Psoas muscle (tissue), 8 donors: ENCODE measurements around the gene GPR63. TPM values are rescaled to one million over a fixed set of nuclear protein-coding genes. Genes with fewer than 3 reads are reported as not detected.

Experiments
- ATAC-seq, 4 donors: fragments of 200-7000 bp; cut with Tn5 transposase; one replicate each; pipeline ENCODE4 v1.9.1; 2020; ENCODE audit warnings: moderate library complexity in 3 of 4, mild to moderate bottlenecking in 2 of 4
- DNase-seq, 2 donors: peaks; one replicate each; pipeline ENCODE4 v3.0.0-alpha.2; 2020
- H3K27ac ChIP-seq: fragments of 200-600 bp; one replicate; pipeline ENCODE4 v1.8.0; 2022
- H3K27me3 ChIP-seq, 3 donors: fragments of 200-600 bp in 1 of 3; one replicate each; pipeline versions ENCODE4 v1.6.1 to v1.8.0; 2013 to 2022; ENCODE audit warnings: low read length in 2 of 3, mild to moderate bottlenecking in 2 of 3, moderate library complexity in 1 of 3; ENCODE audit not compliant: insufficient read depth in 3 of 3
- H3K36me3 ChIP-seq, 2 donors: fragments of 200-600 bp in 1 of 2; one replicate each; pipeline versions ENCODE4 v1.6.1 to v1.8.0; 2013 to 2022; ENCODE audit warnings: low read depth in 1 of 2, mild to moderate bottlenecking in 1 of 2, moderate library complexity in 1 of 2; ENCODE audit not compliant: insufficient read depth in 1 of 2
- H3K4me1 ChIP-seq: fragments of 200-600 bp; one replicate; pipeline ENCODE4 v1.8.0; 2022
- H3K4me3 ChIP-seq: fragments of 200-600 bp; one replicate; pipeline ENCODE4 v1.8.0; 2022; ENCODE audit warnings: mild to moderate bottlenecking
- H3K9me3 ChIP-seq: fragments of 200-600 bp; one replicate; pipeline ENCODE4 v1.8.0; 2022
- CTCF ChIP-seq: fragments of 200-600 bp; IDR thresholded peaks from one replicate; pipeline ENCODE4 v1.8.0; 2022; ENCODE audit warnings: antibody characterized with exemption
- WGBS, 3 donors: extraction: QIAGEN DNeasy Blood & Tissue Kit; methylation state at CpG; one replicate each; pipeline versions ENCODE4 v1.1.6 to v1.1.7; 2013; 5-methylcytosine and 5-hydroxymethylcytosine counted together
- intact Hi-C, 2 donors: fragments of 100-400 bp; cut with DNase I; formaldehyde crosslinking; loops; one replicate each; pipeline versions ENCODE4 v1.11.0 to v1.14.2; 2022
- polyA plus RNA-seq, 3 donors: library from polyadenylated mRNA; stranded (reverse); fragments of 200-250 nt; gene quantifications; one replicate each; pipeline ENCODE4 v1.2.3, GENCODE V29; 2013
- total RNA-seq, 4 donors: library from RNA; stranded (reverse); fragmentation: NEBNext Ultra II Directional in 2 of 4; extraction: Animal tissue kit (Norgen Biotek cat#: 25700) in 2 of 4; gene quantifications; one replicate each; pipeline versions ENCODE4 v1.2.1 to v1.2.4, GENCODE V29; 2021 to 2023
- donor health status: healthy with polysubstance abuse.
- donor health status: DM: no; HTN: no; CAD: no; lungs with moderate emphysema.
- donor health status: Bipolar disorder and iron deficiency.
- donor health status: healthy.
- donor health status: DM: yes; HTN: yes; CAD: no.
- donor health status: DM: no; HTN: no; CAD: no.
- donor health status: DM: no; HTN: no; CAD: no.
- donor health status: DM: yes; HTN: yes; CAD: no.

Gene GPR63
- total and polyA plus RNA-seq, 7 donors, result 0.03 to 0.13 (median 0.07) TPM; not detected in 1

GRCh38 chr6:96809119-96809518 is 28.2 kb downstream of the GPR63 start:
- ATAC-seq (no peak), DNase-seq (no peak)
- intact Hi-C loops, result no loop called here

GRCh38 chr6:96803106-96803481 is 34.2 kb downstream of the GPR63 start:
- Histone ChIP-seq H3K4me1 (no peaks in the 10 kb centered on the region), H3K4me3 (no peak overlapping the region), H3K27ac (no peak overlapping the region), H3K9me3 (no peaks in the 10 kb centered on the region), H3K36me3 (no peaks in the 10 kb centered on the region), H3K27me3 (no peaks in the 10 kb centered on the region)
- no peak for DNase-seq
- no peak for ATAC-seq
- no peak for TF ChIP-seq CTCF
- intact Hi-C loops, result no loop called here

More at GRCh38 chr6:96809119-96809518, 28.2 kb downstream of the GPR63 start:
- no peak overlapping the region for H3K4me3 ChIP-seq
- H3K4me1 ChIP-seq, result no peaks in the 10 kb centered on the region
- no peak overlapping the region for H3K27ac ChIP-seq
- no peak for TF ChIP-seq CTCF
- no peaks in the 10 kb centered on the region for H3K27me3 ChIP-seq
- H3K36me3 ChIP-seq, result no peaks in the 10 kb centered on the region
- H3K9me3 ChIP-seq, result no peaks in the 10 kb centered on the region

GRCh38 chr6:96795481-96795880 is 41.8 kb downstream of the GPR63 start:
- ATAC-seq, result no peak
- intact Hi-C loops, result no loop called here
- H3K27ac ChIP-seq, result no peak overlapping the region
- H3K36me3 ChIP-seq, result no peaks in the 10 kb centered on the region
- DNase-seq, result no peak
- H3K9me3 ChIP-seq, result no peaks in the 10 kb centered on the region
- H3K4me1 ChIP-seq, result no peaks in the 10 kb centered on the region
- no peak for TF ChIP-seq CTCF
- 55 to 67% (median 66%) methylated on average over 2 of the region's 2 CpGs for WGBS, 3 donors
- no peak overlapping the region for H3K4me3 ChIP-seq
- no peaks in the 10 kb centered on the region for H3K27me3 ChIP-seq

GRCh38 chr6:96794980-96795379 is 42.3 kb downstream of the GPR63 start:
- Histone ChIP-seq H3K27ac (no peak overlapping the region), H3K9me3 (no peaks in the 10 kb centered on the region), H3K4me3 (no peak overlapping the region), H3K27me3 (no peaks in the 10 kb centered on the region), H3K36me3 (no peaks in the 10 kb centered on the region), H3K4me1 (no peaks in the 10 kb centered on the region)
- 86 to 93% (median 92%) methylated on average over 1 of the region's 1 CpG for WGBS, 3 donors
- DNase-seq (no peak), ATAC-seq (no peak)
- intact Hi-C loops, result no loop called here
- TF ChIP-seq CTCF, result no peak

- no peak for ATAC-seq
- Histone ChIP-seq H3K27ac (no peak overlapping the region), H3K36me3 (no peaks in the 10 kb centered on the region), H3K4me1 (no peaks in the 10 kb centered on the region), H3K4me3 (no peak overlapping the region), H3K27me3 (no peaks in the 10 kb centered on the region), H3K9me3 (no peaks in the 10 kb centered on the region)
- TF ChIP-seq CTCF, result no peak
- DNase-seq, result no peak
- intact Hi-C loops, result no loop called here
- WGBS, 3 donors, result 80 to 87% (median 86%) methylated on average over 4 of the region's 4 CpGs
These were observed 44.6 kb downstream of the GPR63 start for GRCh38 chr6:96792561-96793190.
